GM23338 (cell line): ENCODE measurements around the gene NEK11. TPM values are rescaled to one million over a fixed set of nuclear protein-coding genes. Genes with fewer than 3 reads are reported as not detected.

Source experiments
- ATAC-seq: fragments of 200-7000 bp; cut with Tn5 transposase; 3 replicates; pipeline ENCODE4 v1.9.1; 2020
- DNase-seq: peaks from one replicate; pipeline ENCODE4 v3.0.0-alpha.2; 2015; ENCODE audit warnings: low spot score
- H2AFZ ChIP-seq: fragments of 200-600 bp; sonication (generic); 2 replicates; pipeline ENCODE4 v1.8.0; 2016; ENCODE audit warnings: antibody characterized with exemption, mild to moderate bottlenecking, moderate library complexity
- H3F3A ChIP-seq: fragments of 200-600 bp; sonication (generic); replicated peaks from 2 replicates; pipeline ENCODE4 v1.8.0; 2017; ENCODE audit warnings: antibody characterized with exemption, mixed run types, low read depth
- H3K27ac ChIP-seq: fragments of 200-600 bp; sonication (generic); 2 replicates; pipeline ENCODE4 v1.6.1; 2016; ENCODE audit warnings: low read depth
- H3K27me3 ChIP-seq: fragments of 200-600 bp; sonication (generic); 2 replicates; pipeline ENCODE4 v1.8.0; 2016; ENCODE audit warnings: mild to moderate bottlenecking, mixed run types, moderate library complexity; ENCODE audit not compliant: insufficient read depth
- H3K36me3 ChIP-seq: fragments of 200-600 bp; sonication (generic); 2 replicates; pipeline ENCODE4 v1.8.0; 2016; ENCODE audit warnings: mild to moderate bottlenecking; ENCODE audit not compliant: insufficient read depth
- H3K4me1 ChIP-seq: fragments of 200-600 bp; sonication (generic); 2 replicates; pipeline ENCODE4 v1.8.0; 2016; ENCODE audit warnings: mild to moderate bottlenecking, moderate library complexity; ENCODE audit not compliant: insufficient read depth
- H3K4me2 ChIP-seq: fragments of 200-600 bp; sonication (generic); 2 replicates; pipeline ENCODE4 v1.7.1; 2017; ENCODE audit warnings: mixed run types
- H3K4me3 ChIP-seq: fragments of 200-600 bp; sonication (generic); 2 replicates; pipeline ENCODE4 v1.6.1; 2016; ENCODE audit warnings: mixed run types
- H3K79me2 ChIP-seq: fragments of 200-600 bp; sonication (generic); replicated peaks from 2 replicates; pipeline ENCODE4 v1.8.0; 2017; ENCODE audit warnings: mild to moderate bottlenecking; ENCODE audit not compliant: insufficient read depth
- H3K9me2 ChIP-seq: fragments of 200-600 bp; sonication (generic); 2 replicates; pipeline ENCODE4 v1.8.0; 2017; ENCODE audit not compliant: insufficient read depth
- H4K20me1 ChIP-seq: fragments of 200-600 bp; sonication (generic); replicated peaks from 2 replicates; pipeline ENCODE4 v1.8.0; 2017; ENCODE audit warnings: mild to moderate bottlenecking; ENCODE audit not compliant: insufficient read depth
- H3K27ac Mint-ChIP-seq: 2 replicates; pipeline ENCODE4 v1.8.0; 2020; ENCODE audit warnings: inconsistent platforms, mild to moderate bottlenecking, moderate library complexity, mixed read lengths
- H3K27me3 Mint-ChIP-seq: 3 replicates; pipeline ENCODE4 v1.8.0; 2022; ENCODE audit warnings: low read depth, mild to moderate bottlenecking, moderate library complexity, mixed read lengths, inconsistent platforms; ENCODE audit not compliant: insufficient read depth, poor library complexity
- H3K36me3 Mint-ChIP-seq: 3 replicates; pipeline ENCODE4 v1.8.0; 2021; ENCODE audit warnings: low read depth, mild to moderate bottlenecking, inconsistent platforms, moderate library complexity, mixed read lengths
- H3K4me1 Mint-ChIP-seq: 3 replicates; pipeline ENCODE4 v1.8.0; 2020; ENCODE audit warnings: mild to moderate bottlenecking, inconsistent platforms, mixed read lengths
- H3K4me3 Mint-ChIP-seq: 3 replicates; pipeline ENCODE4 v1.8.0; 2021; ENCODE audit warnings: moderate library complexity, mild to moderate bottlenecking, inconsistent platforms, mixed read lengths
- H3K9me3 Mint-ChIP-seq: 3 replicates; pipeline ENCODE4 v1.8.0; 2020; ENCODE audit warnings: moderate library complexity, mild to moderate bottlenecking, inconsistent platforms, mixed read lengths
- ETS1 ChIP-seq: IDR thresholded peaks from 2 replicates; pipeline ENCODE4 v1.6.1; 2016; ENCODE audit warnings: antibody characterized with exemption
- EZH2phosphoT487 ChIP-seq: fragments of 200-600 bp; sonication (generic); IDR thresholded peaks from one replicate; pipeline ENCODE4 v1.8.1; 2018; ENCODE audit warnings: antibody characterized with exemption; ENCODE audit not compliant: unreplicated experiment
- ZNF331 ChIP-seq: fragments of 250-450 bp; sonication (Bioruptor Pico); IDR thresholded peaks from 2 replicates; pipeline ENCODE4 v1.5.0; 2020; ENCODE audit warnings: low read depth, mild to moderate bottlenecking, moderate library complexity
- ZNF462 ChIP-seq: fragments of 250-450 bp; sonication (Bioruptor Pico); IDR thresholded peaks from 2 replicates; pipeline ENCODE4 v1.5.0; 2020; ENCODE audit warnings: mild to moderate bottlenecking, moderate library complexity
- polyA plus RNA-seq: library from polyadenylated mRNA; unstranded; fragments of >200 nt; fragmentation: Nextera tagmentation; extraction: Ambion mirVana; gene quantifications from 2 replicates; pipeline ENCODE4 v1.2.1, GENCODE V29; 2016
- total RNA-seq: library from RNA; depleted of rRNA; stranded (reverse); fragments of >200 nt; shearing (Covaris generic); gene quantifications from 2 replicates; pipeline ENCODE4 v1.2.3, GENCODE V29; 2014

The NEK11 gene
- total and polyA plus RNA-seq, 2 experiments from 2014 or later = 0.80 to 1.1 TPM

GRCh38 chr3:131140891-131141290, 114.2 kb downstream of the NEK11 start:
- Histone ChIP-seq H3K36me3 (no peaks in the 10 kb centered on the region), H3K4me2 (no peak overlapping the region), H3K27me3 (no peaks in the 10 kb centered on the region), H3K4me1 (0 out of 2 replicates have a peak, but pooled peaks cover 3% of the 10 kb centered on the region), H3F3A (no peaks in the 10 kb centered on the region), H3K4me3 (no peak overlapping the region), H4K20me1 (no peaks in the 10 kb centered on the region), H3K79me2 (no peaks in the 10 kb centered on the region), H3K9me2 (peaks cover 24% of the 10 kb centered on the region), H2AFZ (no peak overlapping the region), H3K27ac (no peak overlapping the region)
- TF ChIP-seq ZNF331 (CRISPR knock-in tag) (no peak), EZH2phosphoT487 (no peak), ZNF462 (CRISPR knock-in tag) (no peak)
- peaks cover 4% of the 10 kb centered on the region; the same call in 1 of the 3 replicates for H3K4me1 Mint-ChIP-seq
- no peak overlapping the region for H3K27ac Mint-ChIP-seq
- ATAC-seq (no peak), DNase-seq (no peak)
- H3K36me3 Mint-ChIP-seq = no peaks in the 10 kb centered on the region
- peaks cover 3% of the 10 kb centered on the region for H3K27me3 Mint-ChIP-seq
- H3K9me3 Mint-ChIP-seq = no peaks in the 10 kb centered on the region; the same call in 2 of the 3 replicates
- H3K4me3 Mint-ChIP-seq = no peak overlapping the region

- no peak for ATAC-seq
- peaks cover 3% of the 10 kb centered on the region for H3K27me3 Mint-ChIP-seq
- no peak overlapping the region for H3K4me3 Mint-ChIP-seq
Measured at GRCh38 chr3:131141770-131142169, 115.1 kb downstream of the NEK11 start.

More at GRCh38 chr3:131141770-131142169, 115.1 kb downstream of the NEK11 start:
- no peaks in the 10 kb centered on the region for H3F3A ChIP-seq
- Mint-ChIP-seq H3K9me3 (no peaks in the 10 kb centered on the region; the same call in 2 of the 3 replicates), H3K36me3 (no peaks in the 10 kb centered on the region), H3K4me1 (peaks cover 4% of the 10 kb centered on the region; the same call in 1 of the 3 replicates), H3K27ac (no peak overlapping the region)
- no peaks in the 10 kb centered on the region for H4K20me1 ChIP-seq
- no peak overlapping the region for H2AFZ ChIP-seq
- H3K79me2 ChIP-seq = no peaks in the 10 kb centered on the region
- no peak overlapping the region for H3K4me3 ChIP-seq
- H3K4me2 ChIP-seq = no peak overlapping the region
- H3K36me3 ChIP-seq = no peaks in the 10 kb centered on the region
- no peak overlapping the region for H3K27ac ChIP-seq
- 0 out of 2 replicates have a peak, but pooled peaks cover 3% of the 10 kb centered on the region for H3K4me1 ChIP-seq
- peaks cover 24% of the 10 kb centered on the region for H3K9me2 ChIP-seq
- no peak for TF ChIP-seq ETS1
- no peak for DNase-seq
- no peaks in the 10 kb centered on the region for H3K27me3 ChIP-seq
